SIG-M5 treated with dmso at 0.1 percent for 504 hours (cell line): ENCODE measurements around the gene NCOR1.

Experiments
- DNase-seq: peaks from one replicate; lab custom pipeline; 2025; ENCODE audit not compliant: unreplicated experiment; lab: John Stamatoyannopoulos, UW

The NCOR1 gene

DNA sequence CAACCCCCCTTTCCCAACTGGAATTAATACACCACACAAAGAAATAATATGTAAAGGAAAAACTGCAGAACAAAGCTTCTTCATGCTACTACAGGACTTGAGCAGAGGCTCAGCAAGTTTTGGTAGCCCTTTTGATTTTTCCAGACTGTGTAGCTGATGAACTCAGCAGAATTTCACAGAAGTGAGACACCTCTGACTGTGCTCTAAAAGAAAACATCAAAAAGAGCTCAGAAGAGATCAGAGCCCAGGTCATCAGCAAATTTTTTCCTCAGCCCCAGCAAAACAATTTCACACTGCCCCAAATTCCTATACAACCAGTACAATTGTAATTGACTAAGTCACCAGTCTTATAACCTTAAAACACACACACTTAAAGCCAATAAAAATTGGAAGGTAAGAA lies 177.7 kb downstream of the NCOR1 start:
- DNase-seq, result no peak

DNA sequence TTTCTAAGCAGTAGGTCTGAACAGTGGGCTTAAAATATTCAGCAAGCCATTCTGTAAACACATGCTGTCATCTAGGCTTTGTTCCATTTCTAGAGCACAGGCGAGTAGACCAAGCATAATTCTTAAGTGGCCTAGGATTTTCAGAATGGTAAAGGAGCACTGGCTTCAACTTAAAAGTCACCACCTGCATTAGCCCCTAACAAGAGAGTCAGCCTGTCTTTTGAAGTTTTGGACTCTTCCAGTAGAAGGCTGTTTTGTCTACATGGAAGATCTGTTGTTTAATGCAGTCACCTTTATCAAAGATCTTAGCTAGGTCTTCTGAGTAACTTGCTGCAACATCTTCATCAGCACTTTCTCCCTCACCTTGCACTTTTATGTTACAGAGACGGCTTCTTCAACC lies 179.1 kb downstream of the NCOR1 start:
- no peak for DNase-seq

DNA sequence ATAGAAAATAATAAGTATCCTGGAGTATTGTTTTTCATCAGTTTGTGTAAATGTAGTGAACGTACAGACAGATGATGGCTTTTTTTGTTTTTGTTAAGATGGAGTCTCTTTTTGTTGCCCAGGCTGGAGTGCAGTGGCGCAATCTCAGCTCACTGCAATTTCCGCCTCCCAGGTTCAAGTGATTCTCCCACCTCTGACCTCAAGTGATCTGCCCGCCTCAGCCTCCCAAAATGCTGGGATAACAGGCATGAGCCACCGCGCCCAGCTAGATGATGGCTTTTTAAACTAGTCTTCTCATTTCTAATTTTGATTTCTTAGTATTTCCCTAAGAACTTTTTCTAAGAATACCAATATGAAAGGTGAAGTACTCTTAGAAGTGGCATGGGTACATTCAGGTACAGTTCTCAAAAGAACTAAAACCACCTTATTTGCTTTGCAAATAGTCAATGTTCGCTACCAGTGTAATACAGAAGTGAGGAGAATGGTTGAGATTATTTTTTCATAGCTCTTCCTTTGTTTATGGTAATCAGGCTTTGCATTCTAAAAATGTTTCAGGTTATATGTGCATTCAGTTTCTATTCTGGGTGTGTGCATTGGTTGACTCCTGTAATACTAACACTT lies 181.5 kb downstream of the NCOR1 start:
- no peak for DNase-seq

GRCh38 chr17:16027708-16028584 lies 187.4 kb downstream of the NCOR1 start:
- peak; percentile 46 for DNase-seq

DNA sequence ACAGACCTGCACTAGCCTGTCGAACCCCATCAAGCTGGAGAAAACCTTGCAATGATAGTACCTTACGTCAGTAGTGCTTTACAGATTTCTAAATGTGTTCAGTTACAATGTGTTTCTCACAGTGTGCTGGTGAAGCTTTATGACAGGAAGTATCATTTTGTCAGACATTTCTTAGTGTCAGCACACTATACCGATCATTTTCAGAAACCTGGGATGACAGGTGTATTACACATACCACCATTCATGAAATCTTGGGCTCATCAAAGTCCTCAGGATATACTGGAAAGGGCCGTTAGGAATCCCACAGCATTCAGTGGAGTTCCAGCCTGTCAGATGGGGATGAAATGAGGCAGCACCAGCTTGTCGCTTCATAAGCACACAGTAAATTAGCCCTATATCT lies 188.4 kb downstream of the NCOR1 start:
- DNase-seq, result no peak

DNA sequence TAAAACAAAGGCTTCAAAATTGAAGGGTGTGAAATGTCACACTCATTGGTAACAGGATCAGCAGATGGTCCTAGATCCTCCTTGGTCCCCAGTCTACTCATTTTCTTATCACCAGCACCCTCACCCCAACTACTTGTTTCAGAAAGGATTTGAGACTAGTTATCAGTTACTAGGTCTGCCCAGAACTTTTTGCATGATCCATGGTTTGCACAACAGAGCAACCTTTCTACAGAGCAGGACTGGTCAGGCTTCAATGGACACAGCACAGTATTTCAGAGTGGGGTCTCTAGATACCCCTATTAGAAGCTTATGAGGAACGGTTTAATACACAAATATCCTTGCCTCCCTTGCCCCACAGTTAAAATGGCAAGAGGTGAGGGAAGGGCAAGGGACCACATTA lies 190.1 kb downstream of the NCOR1 start:
- no peak for DNase-seq

DNA sequence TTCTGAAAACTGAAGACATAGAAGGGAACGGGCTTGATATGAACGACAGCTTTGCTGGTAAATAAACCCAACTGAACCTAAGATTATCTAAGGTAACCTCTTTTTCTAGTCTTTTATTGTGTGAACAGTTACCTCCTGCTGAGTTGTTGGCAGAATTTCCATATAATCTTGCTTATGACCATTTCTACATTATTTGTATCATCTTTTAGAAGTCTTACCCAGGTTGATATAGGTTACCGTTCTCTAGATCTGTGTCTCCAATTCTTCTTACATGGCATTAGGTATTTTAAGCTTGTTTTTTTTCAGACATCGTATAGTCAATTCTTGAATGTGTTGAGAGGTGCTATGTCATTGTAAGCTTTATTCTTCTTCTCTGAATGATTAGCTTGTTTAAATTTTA lies 191.5 kb downstream of the NCOR1 start:
- DNase-seq, result no peak

- no peak for DNase-seq
Measured at GRCh38 chr17:16019347-16019746, 196.0 kb downstream of the NCOR1 start.

DNA sequence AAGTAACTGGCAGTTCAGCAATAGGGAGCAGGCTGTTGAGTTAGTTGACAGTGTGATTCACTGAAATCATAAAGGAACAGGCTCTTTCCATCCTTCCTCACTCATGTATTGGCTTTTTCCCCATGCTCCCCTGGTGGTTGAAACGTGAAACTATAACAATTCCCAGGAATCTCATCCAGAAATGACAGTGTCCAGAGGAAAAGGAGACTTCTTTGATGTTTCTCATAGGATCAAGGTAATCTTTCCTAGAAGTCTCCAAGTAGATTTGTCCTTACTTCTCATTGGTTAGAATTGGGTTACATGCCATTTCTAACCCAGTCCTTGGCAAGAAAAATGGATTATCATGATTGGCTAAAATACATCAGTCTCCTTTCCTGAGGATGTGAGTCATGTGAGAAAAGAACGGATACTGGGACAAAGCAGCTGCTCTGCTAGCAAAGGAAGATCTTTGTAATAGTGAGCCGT lies 201.4 kb downstream of the NCOR1 start:
- DNase-seq, result no peak

GRCh38 chr17:16007439-16007838 lies 207.9 kb downstream of the NCOR1 start:
- no peak for DNase-seq

DNA sequence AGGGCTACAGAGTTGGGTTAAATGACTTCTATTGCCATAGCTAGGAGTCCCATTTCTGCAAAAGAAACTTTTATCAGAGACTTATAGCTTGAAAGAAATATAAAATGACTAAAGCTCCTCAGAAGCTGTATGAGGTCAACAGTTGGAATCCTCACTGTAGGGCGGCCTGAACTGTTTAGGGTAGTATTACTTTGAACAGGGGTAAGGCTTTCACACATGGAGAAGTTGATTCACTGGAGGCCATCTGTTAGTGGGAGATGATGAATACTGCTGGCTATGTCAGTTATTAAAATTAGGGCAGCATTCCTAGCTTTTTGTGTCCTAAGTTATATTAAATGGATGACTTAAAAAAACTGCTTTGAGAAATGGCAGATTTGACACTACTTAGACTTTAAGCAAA lies 209.7 kb downstream of the NCOR1 start:
- DNase-seq, result no peak

DNA sequence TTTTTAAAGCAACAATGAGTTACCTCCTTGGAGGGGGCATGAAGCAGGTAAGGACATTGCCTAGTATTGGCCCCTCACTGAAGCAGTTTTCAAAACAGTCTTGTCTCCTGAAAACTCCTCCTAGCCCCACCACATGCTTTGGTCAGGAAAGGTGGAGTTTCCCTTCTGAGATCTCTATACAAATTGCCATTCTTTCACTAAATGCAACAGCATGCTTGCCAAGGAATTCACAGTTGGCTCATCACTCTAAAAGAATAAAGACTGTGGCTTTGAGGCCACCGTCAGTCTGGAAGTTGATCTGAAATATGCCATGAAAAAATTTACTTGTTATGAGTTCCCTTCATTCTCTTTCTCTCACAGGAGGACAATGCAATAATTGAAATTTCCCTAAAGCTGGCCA lies 211.5 kb downstream of the NCOR1 start:
- DNase-seq, result no peak

DNA sequence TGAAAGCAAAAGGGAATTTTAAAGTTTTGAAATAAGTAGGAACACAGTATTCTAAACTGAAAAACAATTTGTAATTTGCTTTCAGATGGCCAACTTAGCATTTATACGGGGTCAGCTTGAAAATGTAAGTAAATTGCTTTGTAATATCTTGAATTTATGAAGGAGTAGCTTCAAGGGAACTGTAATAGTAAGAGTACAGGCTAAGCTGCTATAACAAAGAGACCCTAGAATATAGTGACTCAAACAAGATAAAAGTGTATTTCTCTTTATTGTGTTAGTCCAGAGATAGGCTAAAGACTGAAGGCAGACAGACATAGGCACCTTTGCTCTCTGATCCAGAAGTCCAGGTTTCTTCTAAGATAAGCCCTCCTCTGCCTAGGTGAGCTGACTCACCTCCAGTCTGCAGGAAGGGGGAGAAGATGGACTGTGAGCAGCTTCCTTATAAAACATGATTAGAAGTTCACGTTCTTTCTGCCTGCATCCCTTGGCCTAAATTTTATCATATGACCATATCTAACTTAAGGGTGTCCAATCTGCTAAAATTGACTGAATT lies 212.6 kb downstream of the NCOR1 start:
- no peak for DNase-seq

DNA sequence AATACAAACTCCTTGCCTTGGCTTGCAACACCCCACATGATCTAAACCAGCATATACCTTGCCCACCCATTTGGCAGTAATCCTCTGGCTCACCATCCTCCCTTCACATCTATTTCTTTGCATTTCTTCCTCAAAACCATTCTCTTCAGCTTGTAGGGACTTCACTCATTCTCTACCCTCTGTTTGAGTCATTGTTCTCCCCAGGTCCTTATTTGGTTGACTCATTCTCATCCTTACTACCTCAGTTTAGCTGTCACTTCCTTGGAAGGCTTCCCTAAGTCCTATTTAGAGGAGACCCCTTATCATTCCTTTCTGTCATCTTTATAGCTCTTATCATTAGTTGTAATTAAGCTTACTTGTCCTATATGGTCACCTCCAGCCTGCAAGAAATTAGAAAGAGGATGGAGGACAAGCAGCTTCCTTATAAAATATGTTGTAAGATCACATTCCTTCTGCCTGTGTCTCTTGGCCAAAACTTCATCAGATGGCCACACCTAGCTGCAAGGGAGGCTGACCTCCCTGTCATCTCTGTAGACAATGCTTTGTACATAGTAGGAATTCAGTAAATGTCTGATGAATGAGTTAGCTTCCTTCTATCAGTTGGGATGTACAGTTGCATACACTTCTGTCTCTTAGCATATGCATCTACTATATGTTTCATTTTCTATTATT lies 214.0 kb downstream of the NCOR1 start:
- no peak for DNase-seq

- no peak for DNase-seq
Measured at GRCh38 chr17:15999974-16000827, 215.1 kb downstream of the NCOR1 start.

DNA sequence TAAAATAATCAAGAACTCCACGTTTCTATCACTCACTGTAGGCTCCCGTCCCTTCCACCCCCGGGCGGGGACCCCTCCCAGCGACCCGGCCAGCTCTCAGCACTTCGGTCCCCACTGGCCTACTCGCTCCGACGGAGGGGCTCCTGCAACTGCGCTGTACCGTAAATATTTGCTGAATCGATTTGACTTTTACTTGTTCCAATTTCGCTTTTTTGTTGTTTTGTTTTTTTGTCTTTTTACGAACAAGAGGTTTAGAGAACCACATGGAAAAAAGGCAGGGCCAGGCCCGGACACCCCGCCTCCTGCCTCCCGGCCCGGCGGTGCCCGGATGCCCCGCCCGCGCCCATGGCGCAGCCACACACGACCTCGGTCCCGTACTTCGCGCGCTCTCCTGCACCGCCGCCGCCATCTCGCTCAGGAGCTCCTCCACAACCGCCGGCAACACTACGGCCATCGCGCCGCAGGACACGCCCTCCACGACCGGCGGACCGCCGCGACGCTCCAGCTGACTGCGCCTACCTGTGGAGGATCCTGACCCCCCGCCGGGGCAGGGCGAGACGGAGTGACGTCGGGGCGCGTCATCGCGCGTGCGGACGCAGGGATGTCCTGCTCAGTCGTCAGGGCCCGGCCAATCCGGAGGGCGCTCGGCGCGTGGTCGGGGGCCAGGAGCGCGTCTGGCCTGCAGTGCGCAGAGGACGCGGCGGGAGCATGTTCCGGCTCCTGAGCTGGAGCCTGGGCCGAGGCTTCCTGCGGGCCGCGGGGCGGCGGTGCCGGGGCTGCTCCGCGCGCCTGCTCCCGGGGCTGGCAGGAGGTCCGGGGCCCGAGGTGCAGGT lies 216.0 kb downstream of the NCOR1 start, which contains the start of the genes TTC19 and ZSWIM7:
Gene TTC19 (plus strand): TSS at position 684 of the 833 bp plus-strand sequence. CDS start 25 bp downstream, at position 709.
Gene ZSWIM7 (minus strand): TSS at position 564 of the 833 bp plus-strand sequence. CDS start 110 bp downstream, at position 454.
- peak; percentile 88 for DNase-seq

DNA sequence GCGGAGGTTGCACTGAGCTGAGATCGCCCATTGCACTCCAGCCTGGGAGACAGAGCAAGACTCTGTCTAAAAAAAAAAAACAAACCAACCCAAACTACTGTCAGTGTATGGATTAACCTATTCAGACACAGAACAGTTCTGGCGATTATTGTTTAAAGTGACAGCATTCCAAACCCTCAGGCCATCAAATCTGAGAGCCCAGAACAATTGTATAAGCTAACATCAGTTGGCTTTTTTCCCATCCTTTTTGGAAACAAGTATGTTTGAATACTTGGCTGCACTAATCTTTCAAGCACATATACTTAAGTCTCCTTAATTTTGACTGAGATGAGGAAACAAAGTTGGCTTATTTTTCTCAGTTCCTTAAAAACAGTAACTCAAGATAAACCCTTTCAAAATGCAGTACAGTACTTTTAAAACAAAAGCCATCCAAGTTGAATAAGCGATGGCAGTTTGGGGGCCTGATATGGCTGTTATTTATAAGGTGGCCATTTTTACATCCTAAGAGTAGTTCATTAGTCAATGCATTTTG lies 217.2 kb downstream of the NCOR1 start:
- no peak for DNase-seq

DNA sequence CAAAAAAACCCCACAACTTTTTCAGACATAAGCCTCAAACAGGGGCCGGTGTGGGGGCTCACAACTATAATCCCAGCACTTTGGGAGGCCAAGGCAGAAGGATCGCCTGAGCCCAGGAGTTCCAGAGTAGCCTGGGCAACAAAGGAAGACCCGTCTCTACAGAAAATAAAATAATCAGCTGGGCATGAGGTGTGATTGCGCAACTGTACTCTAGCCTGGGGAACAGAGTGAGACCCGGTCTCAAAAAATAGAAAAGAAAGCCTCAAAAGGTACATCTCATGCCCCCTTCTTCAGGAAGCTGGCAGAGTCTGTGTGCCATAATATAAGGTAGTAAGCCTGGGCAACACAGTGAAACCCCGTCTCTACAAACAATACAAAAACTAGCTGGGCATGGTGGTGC lies 219.0 kb downstream of the NCOR1 start:
- DNase-seq, result no peak
